Fibroblast of skin of abdomen (primary cell): ENCODE results near the gene ISLR.

Experiments used
- DNase-seq: peaks from one replicate; pipeline ENCODE4 v3.0.0-alpha.2; 2013

Gene ISLR

DNA sequence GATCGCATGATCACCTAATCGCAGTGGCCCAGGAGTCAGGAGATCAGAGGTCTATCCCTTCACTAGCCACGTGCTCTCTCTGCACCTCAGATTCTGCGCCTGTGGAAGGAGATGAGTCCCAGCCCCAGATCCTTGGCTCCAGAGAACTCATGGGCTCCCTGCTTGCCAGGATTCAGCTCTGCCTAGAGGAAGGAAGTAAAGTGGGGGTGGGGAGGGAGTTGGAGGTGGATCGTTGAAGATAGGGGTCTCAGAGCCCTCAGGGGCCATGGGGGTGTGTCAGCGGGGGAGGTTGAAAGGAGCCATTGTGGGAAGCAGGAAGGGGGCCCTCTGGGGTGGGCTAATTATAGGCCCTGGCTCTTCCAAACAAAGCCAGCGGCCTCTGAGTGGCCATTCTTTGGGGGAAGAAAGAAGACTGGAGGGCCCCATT lies 40.4 kb downstream of the ISLR start:
- DNase-seq: no peak

- no peak for DNase-seq
Observed at GRCh38 chr15:74214324-74215021, 41.0 kb downstream of the ISLR start.

- no peak for DNase-seq
Observed at GRCh38 chr15:74215958-74216357, 42.4 kb downstream of the ISLR start.

- DNase-seq: no peak
Observed at GRCh38 chr15:74216949-74217348, 43.4 kb downstream of the ISLR start.

DNA sequence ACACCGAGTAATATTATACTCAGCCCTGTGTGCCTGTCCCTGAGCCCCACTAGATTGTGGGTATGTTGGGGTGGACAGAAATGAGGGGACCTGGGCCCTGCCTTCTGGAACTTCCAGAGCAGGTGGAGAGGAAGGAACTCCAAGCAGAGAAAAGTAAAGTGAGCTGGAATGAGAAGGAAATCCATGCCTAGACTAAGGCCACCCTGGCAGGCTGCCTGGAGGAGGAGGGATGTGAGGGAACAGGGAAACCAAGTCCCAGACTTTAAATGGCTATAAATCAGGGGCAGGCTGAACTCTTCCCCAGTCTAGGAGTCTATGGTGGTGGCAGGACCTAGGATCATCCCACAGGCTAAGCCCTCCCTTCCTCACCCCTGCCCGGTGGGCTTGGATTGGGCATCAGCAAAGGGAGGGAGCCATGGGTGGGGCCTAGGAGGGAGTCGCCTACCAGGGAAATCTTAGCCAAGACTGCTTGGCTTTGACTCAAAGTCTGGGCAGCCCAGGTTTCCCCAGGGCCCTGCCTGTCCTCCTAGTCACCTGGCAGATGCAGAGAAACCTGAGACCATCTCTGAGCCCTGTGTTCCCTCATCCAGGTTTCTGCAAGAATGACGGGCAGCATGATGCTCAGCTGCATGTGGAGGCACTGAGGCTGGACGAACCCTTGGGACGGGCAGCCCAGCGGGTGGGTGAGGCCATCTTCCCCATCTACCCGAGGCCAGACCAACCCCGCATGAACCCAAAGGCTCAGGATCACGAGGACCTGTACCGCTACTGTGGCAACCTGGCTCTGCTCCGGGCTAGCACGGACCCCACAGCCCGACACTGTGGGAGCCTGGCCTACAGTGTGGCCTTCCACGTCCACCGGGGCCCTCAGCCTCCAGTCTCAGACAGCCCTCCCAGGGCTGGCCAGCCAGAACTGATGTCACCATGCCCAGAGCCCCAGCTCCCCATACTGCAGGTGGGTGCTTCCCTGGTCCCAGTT lies 44.7 kb downstream of the ISLR start:
- DNase-seq: no peak

GRCh38 chr15:74220475-74221248 lies 47.2 kb downstream of the ISLR start:
- DNase-seq: no peak

DNA sequence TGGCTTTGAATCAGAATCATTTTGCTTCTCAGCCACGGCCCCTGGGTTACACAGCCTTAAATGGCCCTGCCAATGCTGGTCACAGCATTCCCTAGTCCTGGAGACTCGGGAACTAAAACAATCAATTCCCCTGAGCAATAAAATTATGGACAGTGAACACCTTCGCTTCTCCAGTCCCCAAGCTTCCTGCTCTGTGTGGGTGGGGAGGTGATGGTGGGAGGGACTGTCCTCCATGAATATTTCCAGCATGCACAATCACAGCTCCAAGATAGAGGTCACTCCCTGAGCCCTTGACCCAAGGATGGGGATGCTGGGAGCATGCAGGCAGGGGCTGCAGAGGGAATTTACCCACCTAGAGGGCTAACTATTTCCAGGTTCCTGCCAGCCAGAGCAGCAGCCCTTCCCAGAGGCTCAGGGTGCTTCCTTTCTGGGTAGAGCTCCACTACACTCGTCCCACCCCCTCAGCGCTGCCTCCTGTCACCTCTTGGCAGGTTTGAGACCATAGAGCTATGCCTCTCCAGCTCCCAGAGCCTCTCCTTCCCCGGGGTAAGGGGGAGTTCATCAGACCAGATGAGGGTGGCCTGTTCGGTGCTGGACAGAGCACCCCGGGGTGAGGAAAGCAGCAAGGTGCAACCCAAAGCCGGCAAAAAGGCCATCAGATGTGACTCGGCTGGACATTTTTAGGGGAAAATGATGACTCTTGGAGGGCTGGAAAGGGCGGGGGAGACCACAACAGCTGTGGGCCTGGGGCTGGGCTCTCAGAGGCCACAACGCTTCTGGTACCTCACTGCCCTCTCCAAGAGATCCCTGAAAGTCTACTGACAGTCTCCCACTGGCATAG lies 48.1 kb downstream of the ISLR start:
- DNase-seq: no peak

GRCh38 chr15:74222240-74223119 lies 49.0 kb downstream of the ISLR start:
- no peak for DNase-seq

GRCh38 chr15:74225928-74226327 lies 52.4 kb downstream of the ISLR start:
- DNase-seq: no peak
